GM19193 (cell line): ENCODE data around the gene LIMK2.

Experiments used
- POLR2A ChIP-seq: IDR thresholded peaks from 4 replicates; pipeline ENCODE4 v1.6.1; 2011; ENCODE audit not compliant: insufficient read depth, insufficient read length; ENCODE audit errors: extremely low read depth

The LIMK2 gene

DNA sequence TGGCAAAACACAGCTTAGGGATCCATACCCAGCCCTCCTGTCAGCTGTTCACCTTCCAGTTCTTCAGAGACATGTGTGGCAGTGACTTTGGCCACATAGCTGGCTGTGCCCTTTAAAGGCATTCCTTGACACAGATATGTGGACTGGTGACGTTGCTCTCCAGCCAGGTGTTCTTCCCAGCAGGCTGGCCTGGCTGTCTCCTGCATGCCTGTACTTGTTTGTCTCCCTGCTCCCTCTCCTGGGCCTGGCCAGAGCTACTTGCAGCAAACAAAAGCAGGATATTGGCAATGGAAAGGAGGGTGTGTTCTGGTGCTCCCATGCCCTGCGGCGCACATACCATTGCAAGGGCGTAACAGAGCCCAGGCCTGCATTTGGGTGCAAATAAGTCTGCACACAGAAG lies 41.9 kb downstream of the LIMK2 start:
- TF ChIP-seq POLR2A, result no peak

DNA sequence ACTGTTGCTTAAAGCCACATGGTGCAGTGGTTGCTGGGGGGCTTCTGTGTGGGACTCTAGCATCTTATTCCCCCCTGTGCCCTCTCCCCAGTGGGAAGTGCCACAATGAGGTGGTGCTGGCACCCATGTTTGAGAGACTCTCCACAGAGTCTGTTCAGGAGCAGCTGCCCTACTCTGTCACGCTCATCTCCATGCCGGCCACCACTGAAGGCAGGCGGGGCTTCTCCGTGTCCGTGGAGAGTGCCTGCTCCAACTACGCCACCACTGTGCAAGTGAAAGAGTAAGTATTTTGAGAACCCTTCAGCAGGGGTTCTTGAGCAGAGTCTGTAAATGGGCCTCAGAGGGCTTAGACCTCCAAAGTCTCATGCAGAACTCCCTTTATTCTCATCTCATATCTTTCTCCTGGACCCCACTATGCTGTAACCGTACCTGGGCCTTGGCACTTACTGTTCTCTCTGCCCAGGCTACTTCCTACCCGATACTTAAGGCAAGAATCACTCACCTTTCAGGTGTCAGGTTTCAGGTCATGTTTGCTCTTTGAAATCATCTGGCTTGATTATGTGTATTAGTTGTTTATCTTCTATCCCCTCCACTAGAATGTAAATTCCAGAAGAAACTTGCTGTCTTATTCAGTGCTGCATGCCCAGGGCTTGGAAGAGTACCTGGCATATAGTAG lies 47.8 kb downstream of the LIMK2 start:
- no peak for TF ChIP-seq POLR2A

GRCh38 chr22:31260474-31260856 lies 48.4 kb downstream of the LIMK2 start:
- TF ChIP-seq POLR2A, result no peak

DNA sequence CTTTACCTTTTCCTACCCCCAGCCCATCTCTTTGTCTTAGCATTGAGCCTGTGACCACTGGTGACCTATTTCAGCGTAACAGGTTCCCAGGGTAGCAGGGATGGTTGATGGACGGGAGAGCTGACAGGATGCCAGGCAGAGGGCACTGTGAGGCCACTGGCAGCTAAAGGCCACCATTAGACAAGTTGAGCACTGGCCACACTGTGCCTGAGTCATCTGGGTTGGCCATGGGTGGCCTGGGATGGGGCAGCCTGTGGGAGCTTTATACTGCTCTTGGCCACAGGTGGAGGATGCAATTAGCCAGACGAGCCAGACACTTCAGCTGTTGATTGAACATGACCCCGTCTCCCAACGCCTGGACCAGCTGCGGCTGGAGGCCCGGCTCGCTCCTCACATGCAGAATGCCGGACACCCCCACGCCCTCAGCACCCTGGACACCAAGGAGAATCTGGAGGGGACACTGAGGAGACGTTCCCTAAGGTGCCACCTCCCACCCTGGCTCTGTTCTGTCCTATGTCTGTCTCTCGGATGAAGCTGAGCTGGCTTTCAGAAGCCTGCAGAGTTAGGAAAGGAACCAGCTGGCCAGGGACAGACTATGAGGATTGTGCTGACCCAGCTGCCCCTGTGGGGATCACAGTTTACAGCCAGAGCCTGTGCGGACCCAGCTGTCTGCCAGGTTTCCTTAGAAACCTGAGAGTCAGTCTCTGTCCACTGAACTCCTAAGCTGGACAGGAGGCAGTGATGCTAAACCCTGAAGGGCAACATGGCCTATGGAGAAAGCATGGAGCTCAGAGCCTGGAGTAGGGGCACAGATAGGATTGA lies 50.4 kb downstream of the LIMK2 start:
- no peak for TF ChIP-seq POLR2A

- no peak for TF ChIP-seq POLR2A
These were observed 52.0 kb downstream of the LIMK2 start for GRCh38 chr22:31263896-31264640.

DNA sequence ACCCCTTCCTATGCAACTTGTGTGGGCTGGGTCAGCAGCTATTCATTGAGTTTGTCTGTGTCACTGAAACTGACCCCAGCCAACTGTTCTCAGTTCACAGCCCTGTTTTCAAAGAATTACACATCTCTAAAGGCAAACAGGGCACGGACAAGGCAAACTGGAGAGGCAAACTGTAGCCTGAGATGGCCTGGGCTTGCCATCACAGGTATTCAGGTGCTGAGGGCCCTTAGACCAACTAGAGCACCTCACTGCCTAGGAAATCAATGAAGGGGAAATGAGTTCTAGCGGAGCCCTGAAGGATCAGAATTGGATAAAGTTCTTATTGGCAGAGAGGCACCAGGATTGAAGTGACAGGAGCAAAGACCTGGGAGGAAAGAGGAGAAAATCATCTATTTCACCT lies 56.2 kb downstream of the LIMK2 start:
- no peak for TF ChIP-seq POLR2A

DNA sequence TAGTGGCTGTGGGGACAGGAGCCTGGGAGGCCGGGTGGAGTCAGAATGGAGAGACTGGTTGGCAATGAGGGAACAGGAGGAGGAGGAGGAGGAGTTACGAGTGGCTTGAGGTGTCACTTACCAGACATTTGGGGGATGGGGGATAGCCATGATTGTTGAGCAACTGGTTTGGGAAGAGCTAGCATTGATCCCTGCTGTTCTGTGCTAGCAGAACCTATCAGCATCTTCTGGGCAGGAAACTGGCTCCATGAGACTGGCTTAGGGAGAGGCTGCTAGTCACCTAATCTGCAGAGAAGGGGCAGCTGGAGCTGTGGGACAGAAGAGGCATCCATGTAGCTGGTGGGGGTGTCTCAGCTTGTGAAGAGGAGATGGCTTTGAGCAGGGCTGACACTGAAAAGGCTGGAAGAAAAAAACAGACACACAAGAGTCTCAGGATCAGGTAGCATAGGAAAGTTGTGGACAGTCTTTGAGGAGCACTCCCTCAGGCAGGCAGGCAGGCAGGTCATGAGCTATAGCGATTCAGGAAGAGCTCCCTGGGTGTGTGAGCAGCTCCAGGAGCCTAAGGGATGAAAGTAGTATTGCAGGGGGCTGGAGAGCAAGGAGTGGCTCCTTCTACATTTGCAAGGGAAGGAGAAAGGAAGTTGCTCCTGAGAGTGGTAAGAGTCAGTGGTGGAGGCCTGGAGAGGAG lies 57.9 kb downstream of the LIMK2 start:
- TF ChIP-seq POLR2A, result no peak

- no peak for TF ChIP-seq POLR2A
These were observed 58.9 kb downstream of the LIMK2 start for GRCh38 chr22:31271026-31271425.

GRCh38 chr22:31271485-31271884 lies 59.4 kb downstream of the LIMK2 start:
- no peak for TF ChIP-seq POLR2A

DNA sequence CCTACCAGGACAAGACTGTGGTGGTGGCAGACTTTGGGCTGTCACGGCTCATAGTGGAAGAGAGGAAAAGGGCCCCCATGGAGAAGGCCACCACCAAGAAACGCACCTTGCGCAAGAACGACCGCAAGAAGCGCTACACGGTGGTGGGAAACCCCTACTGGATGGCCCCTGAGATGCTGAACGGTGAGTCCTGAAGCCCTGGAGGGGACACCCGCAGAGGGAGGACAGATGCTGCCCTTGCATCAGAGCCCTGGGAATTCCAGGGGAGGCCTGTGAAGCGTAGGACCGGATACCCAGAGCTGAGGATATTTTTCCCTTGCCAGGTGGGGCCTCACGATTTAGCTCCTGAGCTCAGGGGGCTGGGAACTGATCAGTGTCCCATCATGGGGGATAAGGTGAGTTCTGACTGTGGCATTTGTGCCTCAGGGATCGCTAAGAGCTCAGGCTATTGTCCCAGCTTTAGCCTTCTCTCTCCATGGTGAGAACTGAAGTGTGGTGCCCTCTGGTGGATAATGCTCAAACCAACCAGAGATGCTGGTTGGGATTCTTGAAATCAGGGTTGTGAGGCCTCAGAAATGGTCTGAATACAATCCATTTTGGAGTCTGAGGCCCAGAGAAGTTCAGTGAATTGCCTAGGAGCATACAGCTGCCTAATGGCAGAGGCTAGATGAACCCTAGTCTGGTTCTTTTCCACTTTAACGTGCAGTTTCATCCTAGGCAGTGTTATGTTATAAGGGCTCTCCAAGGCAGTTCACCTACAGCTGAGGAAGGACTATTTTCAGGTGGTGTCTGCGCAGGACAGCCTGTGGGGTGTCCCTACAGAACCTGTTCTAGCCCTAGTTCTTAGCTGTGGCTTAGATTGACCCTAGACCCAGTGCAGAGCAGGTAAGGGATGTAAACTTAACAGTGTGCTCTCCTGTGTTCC lies 60.7 kb downstream of the LIMK2 start:
- TF ChIP-seq POLR2A, result no peak

DNA sequence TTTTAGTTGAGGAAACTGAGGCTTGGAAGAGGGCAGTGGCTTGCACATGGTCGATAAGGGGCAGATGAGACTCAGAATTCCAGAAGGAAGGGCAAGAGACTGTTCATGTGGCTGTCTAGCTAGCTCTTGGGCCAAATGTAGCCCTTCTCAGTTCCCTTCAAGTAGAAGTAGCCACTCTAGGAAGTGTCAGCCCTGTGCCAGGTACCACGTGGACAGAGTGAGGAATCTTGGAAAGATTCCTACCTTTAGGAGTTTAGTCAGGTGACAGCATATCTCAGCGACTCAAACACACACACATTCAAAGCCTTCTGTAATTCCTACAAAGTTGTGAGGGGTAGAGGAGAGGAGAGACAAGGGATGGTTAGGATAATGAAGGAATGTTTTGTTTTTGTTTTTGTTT lies 61.9 kb downstream of the LIMK2 start:
- TF ChIP-seq POLR2A, result no peak

GRCh38 chr22:31275018-31275417 lies 62.9 kb downstream of the LIMK2 start:
- TF ChIP-seq POLR2A, result no peak

DNA sequence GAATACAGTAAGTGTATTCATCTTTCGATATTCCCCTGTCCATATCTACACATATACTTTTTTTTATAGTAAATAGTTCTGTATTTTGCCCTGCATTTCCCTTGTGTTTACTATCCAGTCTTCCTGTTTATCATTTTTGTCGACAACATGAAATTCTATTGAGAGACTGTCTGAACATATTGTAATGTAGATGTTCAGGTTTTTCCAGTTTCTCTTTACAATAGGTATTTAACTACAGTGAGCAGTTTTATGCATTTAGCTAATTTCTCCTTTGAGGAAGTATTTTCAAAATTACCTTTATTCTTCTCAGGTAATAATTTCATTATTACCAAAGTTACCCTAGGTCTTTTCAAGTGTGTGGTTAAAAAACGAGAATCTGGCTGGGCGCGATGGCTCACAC lies 63.5 kb downstream of the LIMK2 start:
- no peak for TF ChIP-seq POLR2A
